ENCODE measurements around the gene MYO15A.
A peak's percentile ranks its signal among the peaks of the same experiment; 100 is the strongest.

The MYO15A gene

DNA sequence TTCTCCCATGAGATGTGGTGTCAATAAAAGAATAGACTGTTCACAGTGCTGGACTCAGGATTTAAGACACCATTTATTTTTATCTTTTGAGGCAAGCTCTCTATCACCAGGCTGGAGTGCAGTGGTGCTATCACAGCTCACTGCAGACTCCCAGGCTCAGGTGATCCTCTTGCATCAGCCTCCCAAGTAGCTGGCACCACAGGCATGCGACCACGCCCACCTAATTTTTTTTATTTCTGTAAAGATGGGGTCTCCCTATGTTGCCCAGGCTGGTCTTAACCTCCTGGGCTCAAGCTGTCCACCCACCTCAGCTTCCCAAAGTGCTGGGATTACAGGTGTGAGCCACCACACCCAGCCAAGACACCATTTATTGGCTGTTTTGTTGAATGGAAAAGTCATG, 39.5 kb upstream of the MYO15A start:
- H3K4me3 ChIP-seq (ENCODE audit: low read depth, low read length): no peak overlapping the region
- TF ChIP-seq, protein P1, sequence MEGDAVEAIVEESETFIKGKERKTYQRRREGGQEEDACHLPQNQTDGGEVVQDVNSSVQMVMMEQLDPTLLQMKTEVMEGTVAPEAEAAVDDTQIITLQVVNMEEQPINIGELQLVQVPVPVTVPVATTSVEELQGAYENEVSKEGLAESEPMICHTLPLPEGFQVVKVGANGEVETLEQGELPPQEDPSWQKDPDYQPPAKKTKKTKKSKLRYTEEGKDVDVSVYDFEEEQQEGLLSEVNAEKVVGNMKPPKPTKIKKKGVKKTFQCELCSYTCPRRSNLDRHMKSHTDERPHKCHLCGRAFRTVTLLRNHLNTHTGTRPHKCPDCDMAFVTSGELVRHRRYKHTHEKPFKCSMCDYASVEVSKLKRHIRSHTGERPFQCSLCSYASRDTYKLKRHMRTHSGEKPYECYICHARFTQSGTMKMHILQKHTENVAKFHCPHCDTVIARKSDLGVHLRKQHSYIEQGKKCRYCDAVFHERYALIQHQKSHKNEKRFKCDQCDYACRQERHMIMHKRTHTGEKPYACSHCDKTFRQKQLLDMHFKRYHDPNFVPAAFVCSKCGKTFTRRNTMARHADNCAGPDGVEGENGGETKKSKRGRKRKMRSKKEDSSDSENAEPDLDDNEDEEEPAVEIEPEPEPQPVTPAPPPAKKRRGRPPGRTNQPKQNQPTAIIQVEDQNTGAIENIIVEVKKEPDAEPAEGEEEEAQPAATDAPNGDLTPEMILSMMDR (IDR thresholded peaks at IDR 0.05; ENCODE audit: low read depth, low read length): no peak
- in situ Hi-C loops (cut with HindIII; ENCODE audit: low sequenced_read_pairs): no loop called here
- no peak for DNase-seq (ENCODE audit: low read depth, low spot score)

GRCh38 chr17:18070861-18071340, 37.7 kb upstream of the MYO15A start:
- peak; percentile 62 for DNase-seq (ENCODE audit: low read depth, low spot score)
- in situ Hi-C loops (cut with HindIII; ENCODE audit: low sequenced_read_pairs): no loop called here
- TF ChIP-seq, protein P1 (IDR thresholded peaks at IDR 0.05; ENCODE audit: low read depth, low read length): no peak
- peak overlapping the region; percentile 21 for H3K4me3 ChIP-seq (ENCODE audit: low read depth, low read length)

GRCh38 chr17:18071751-18072150, 36.8 kb upstream of the MYO15A start:
- no peak overlapping the region for H3K4me3 ChIP-seq (ENCODE audit: low read depth, low read length)
- TF ChIP-seq, protein P1 (IDR thresholded peaks at IDR 0.05; ENCODE audit: low read depth, low read length): no peak
- no peak for DNase-seq (ENCODE audit: low read depth, low spot score)
- in situ Hi-C loops (cut with HindIII; ENCODE audit: low sequenced_read_pairs): no loop called here

DNA sequence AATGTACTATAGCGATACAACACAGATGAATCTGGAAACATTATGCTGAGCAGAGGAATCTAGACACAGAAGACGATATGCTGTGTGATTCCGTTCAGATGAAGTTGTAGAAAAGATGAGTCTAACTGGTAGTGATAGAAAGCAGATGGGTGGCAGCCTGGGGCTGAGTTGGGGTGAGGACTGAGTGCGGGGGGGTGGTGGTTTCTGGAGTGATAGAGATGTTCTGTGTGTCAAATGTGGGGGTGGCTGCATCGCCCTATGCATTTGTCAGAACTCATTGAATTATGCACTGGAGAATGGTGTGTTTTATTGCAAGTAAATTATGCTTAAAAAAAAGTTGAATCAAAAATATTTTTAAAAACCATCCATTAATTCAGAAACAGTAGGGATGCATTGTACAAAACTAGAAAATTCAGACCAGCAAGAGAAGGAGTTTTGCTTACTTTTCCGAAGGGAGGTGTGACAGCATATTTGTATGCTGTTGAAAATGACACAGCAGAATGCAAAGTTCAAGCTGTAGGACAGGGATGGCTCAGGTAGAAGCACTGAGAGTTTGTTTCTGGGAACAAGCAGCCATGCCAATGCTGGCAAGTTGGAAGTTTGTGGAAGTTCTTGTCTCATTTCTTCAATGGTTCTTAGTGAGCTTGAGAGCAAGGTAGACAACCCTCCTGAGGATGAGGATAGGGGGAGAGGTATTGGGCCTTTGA, 33.8 kb upstream of the MYO15A start:
- no peak overlapping the region for H3K4me3 ChIP-seq (ENCODE audit: low read depth, low read length)
- no peak for DNase-seq (ENCODE audit: low read depth, low spot score)
- TF ChIP-seq, protein P1 (IDR thresholded peaks at IDR 0.05; ENCODE audit: low read depth, low read length): no peak
- in situ Hi-C loops (cut with HindIII; ENCODE audit: low sequenced_read_pairs): no loop called here

- TF ChIP-seq, protein P1 (IDR thresholded peaks at IDR 0.05; ENCODE audit: low read depth, low read length): no peak
- in situ Hi-C loops (cut with HindIII; ENCODE audit: low sequenced_read_pairs): no loop called here
- no peak for DNase-seq (ENCODE audit: low read depth, low spot score)
- no peak overlapping the region for H3K4me3 ChIP-seq (ENCODE audit: low read depth, low read length)
These were observed 31.6 kb upstream of the MYO15A start for GRCh38 chr17:18076936-18077335.

GRCh38 chr17:18079543-18079942, 29.0 kb upstream of the MYO15A start:
- TF ChIP-seq, protein P1 (IDR thresholded peaks at IDR 0.05; ENCODE audit: low read depth, low read length): no peak
- in situ Hi-C loops (cut with HindIII; ENCODE audit: low sequenced_read_pairs): no loop called here
- no peak overlapping the region for H3K4me3 ChIP-seq (ENCODE audit: low read depth, low read length)

More at GRCh38 chr17:18079543-18079942, 29.0 kb upstream of the MYO15A start:
- no peak for DNase-seq (ENCODE audit: low read depth, low spot score)

Data from astrocyte of the spinal cord (primary cell).